Measurements from ENCODE around the gene FLNB. TPM values are rescaled to one million over a fixed set of nuclear protein-coding genes. Genes with fewer than 3 reads are reported as not detected.

Gene FLNB
- total and polyA plus RNA-seq, 2 of the 13 experiments (the other 11 are each of a cell fraction or from before 2014, with no cell fraction given) = 106 to 130 TPM

DNA sequence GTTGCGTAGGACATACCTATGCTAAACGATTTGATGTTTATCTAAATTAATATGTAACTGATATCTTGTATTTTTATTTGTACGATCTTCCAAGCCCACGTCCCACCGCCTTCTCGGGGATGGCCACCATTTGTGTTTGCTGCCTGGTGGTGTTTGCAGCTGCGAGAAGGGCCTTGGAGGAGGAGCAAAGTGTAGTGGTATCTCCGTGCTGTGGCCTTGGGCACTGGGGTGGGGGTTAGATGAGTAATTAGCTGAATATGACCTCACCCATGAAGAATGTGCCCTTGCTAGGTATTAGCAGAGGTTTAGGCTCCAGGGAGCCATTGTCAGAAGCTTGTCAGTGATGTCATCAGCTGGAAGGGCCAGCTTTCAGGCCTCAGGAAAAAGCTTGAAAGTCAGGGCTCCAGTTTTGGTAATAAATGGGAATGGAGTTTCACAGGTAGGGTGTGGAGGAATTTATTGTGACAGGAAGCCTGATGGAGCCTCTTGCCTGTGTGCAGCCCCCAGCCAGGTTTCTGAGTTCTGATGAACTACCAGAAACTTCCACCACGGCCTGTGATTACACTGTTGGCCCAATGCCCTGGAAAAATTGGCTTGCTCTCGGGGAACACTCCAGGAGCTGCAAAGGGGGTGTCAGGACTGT lies 41.0 kb downstream of the FLNB start (continued):
- TF ChIP-seq, protein P1, sequence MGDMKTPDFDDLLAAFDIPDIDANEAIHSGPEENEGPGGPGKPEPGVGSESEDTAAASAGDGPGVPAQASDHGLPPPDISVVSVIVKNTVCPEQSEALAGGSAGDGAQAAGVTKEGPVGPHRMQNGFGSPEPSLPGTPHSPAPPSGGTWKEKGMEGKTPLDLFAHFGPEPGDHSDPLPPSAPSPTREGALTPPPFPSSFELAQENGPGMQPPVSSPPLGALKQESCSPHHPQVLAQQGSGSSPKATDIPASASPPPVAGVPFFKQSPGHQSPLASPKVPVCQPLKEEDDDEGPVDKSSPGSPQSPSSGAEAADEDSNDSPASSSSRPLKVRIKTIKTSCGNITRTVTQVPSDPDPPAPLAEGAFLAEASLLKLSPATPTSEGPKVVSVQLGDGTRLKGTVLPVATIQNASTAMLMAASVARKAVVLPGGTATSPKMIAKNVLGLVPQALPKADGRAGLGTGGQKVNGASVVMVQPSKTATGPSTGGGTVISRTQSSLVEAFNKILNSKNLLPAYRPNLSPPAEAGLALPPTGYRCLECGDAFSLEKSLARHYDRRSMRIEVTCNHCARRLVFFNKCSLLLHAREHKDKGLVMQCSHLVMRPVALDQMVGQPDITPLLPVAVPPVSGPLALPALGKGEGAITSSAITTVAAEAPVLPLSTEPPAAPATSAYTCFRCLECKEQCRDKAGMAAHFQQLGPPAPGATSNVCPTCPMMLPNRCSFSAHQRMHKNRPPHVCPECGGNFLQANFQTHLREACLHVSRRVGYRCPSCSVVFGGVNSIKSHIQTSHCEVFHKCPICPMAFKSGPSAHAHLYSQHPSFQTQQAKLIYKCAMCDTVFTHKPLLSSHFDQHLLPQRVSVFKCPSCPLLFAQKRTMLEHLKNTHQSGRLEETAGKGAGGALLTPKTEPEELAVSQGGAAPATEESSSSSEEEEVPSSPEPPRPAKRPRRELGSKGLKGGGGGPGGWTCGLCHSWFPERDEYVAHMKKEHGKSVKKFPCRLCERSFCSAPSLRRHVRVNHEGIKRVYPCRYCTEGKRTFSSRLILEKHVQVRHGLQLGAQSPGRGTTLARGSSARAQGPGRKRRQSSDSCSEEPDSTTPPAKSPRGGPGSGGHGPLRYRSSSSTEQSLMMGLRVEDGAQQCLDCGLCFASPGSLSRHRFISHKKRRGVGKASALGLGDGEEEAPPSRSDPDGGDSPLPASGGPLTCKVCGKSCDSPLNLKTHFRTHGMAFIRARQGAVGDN (CRISPR knock-in tag; IDR thresholded peaks at IDR 0.05) = peak; percentile 85
- TF ChIP-seq KDM5B (CRISPR knock-in tag; IDR thresholded peaks at IDR 0.05; ENCODE audit: borderline replicate concordance) (no peak), SNRNP70 (IDR thresholded peaks at IDR 0.05; ENCODE audit: low read depth, low read length) (no peak), HOXA3 (CRISPR knock-in tag; IDR thresholded peaks at IDR 0.05) (peak; percentile 96), DDIT3 (CRISPR knock-in tag; IDR thresholded peaks at IDR 0.05) (no peak), SMAD9 (CRISPR knock-in tag; IDR thresholded peaks at IDR 0.05) (no peak), ZSCAN29 (CRISPR knock-in tag; conservative IDR thresholded peaks at IDR 0.05) (no peak), HNRNPL (IDR thresholded peaks at IDR 0.05; ENCODE audit: low read depth, low read length) (no peak), LCORL (IDR thresholded peaks at IDR 0.05) (peak; percentile 58; the same call in 1 of the 2 replicates), LCORL (CRISPR knock-in tag; IDR thresholded peaks at IDR 0.05) (peak; percentile 91), PTBP1 (IDR thresholded peaks at IDR 0.05; ENCODE audit: low read depth, low read length, poor library complexity, severe bottlenecking) (no peak), FOXA1 (IDR thresholded peaks at IDR 0.05) (no peak), FOXA1 (CRISPR knock-in tag; IDR thresholded peaks at IDR 0.05) (peak; percentile 57), ZNF589 (CRISPR knock-in tag; conservative IDR thresholded peaks at IDR 0.05) (no peak), CEBPG (CRISPR knock-in tag; IDR thresholded peaks at IDR 0.05) (peak; percentile 76), CENPBD1 (CRISPR knock-in tag; IDR thresholded peaks at IDR 0.05; ENCODE audit: borderline replicate concordance, low read depth) (no peak), SRY (CRISPR knock-in tag; IDR thresholded peaks at IDR 0.05) (no peak), ZNF549 (CRISPR knock-in tag; IDR thresholded peaks at IDR 0.05) (no peak), ZKSCAN8 (CRISPR knock-in tag; IDR thresholded peaks at IDR 0.05; ENCODE audit: borderline replicate concordance) (peak; percentile 64; the same call in 1 of the 2 replicates), CREB3 (CRISPR knock-in tag; IDR thresholded peaks at IDR 0.05) (no peak)
- TF ChIP-seq, protein P2, sequence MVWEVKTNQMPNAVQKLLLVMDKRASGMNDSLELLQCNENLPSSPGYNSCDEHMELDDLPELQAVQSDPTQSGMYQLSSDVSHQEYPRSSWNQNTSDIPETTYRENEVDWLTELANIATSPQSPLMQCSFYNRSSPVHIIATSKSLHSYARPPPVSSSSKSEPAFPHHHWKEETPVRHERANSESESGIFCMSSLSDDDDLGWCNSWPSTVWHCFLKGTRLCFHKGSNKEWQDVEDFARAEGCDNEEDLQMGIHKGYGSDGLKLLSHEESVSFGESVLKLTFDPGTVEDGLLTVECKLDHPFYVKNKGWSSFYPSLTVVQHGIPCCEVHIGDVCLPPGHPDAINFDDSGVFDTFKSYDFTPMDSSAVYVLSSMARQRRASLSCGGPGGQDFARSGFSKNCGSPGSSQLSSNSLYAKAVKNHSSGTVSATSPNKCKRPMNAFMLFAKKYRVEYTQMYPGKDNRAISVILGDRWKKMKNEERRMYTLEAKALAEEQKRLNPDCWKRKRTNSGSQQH (CRISPR knock-in tag; IDR thresholded peaks at IDR 0.05; ENCODE audit: low read depth) = peak; percentile 49; the same call in 1 of the 2 replicates
- TF ChIP-seq, protein P3, sequence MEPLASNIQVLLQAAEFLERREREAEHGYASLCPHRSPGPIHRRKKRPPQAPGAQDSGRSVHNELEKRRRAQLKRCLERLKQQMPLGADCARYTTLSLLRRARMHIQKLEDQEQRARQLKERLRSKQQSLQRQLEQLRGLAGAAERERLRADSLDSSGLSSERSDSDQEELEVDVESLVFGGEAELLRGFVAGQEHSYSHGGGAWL (CRISPR knock-in tag; IDR thresholded peaks at IDR 0.05) = no peak
- TF ChIP-seq, protein P4, sequence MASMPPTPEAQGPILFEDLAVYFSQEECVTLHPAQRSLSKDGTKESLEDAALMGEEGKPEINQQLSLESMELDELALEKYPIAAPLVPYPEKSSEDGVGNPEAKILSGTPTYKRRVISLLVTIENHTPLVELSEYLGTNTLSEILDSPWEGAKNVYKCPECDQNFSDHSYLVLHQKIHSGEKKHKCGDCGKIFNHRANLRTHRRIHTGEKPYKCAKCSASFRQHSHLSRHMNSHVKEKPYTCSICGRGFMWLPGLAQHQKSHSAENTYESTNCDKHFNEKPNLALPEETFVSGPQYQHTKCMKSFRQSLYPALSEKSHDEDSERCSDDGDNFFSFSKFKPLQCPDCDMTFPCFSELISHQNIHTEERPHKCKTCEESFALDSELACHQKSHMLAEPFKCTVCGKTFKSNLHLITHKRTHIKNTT (CRISPR knock-in tag; IDR thresholded peaks at IDR 0.05) = no peak
